ENCODE results near the gene SVOPL. TPM values are rescaled to one million over a fixed set of nuclear protein-coding genes. Genes with fewer than 3 reads are reported as not detected.
A peak's percentile ranks its signal among the peaks of the same experiment; 100 is the strongest.
"Not testable (repeated sequence)": the region's sequence is repeated elsewhere in the genome, so short reads cannot be mapped to it uniquely, and the experiment has no call there.

Gene SVOPL
- total RNA-seq, 1 donor, result not detected

DNA sequence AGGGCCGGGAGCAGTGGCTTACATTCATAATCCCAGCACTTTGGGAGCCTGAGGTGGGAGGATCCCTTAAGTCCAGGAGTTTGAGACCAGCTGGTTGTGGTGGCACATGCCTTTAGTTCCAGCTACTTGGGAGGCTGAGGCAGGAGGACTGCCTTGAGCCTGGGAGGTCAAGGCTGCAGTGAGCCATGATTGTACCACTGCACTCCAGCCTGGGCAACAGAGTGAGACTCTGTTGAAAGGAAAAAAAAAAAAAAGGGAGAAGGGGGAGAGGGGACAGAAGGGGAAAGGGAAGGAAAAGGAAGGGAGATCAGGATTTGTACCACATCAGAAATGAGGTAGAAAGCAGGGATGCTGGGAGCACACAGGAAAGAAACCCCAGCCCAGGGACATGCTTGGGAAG, 38.7 kb upstream of the SVOPL start:
- TF ChIP-seq, protein P1, sequence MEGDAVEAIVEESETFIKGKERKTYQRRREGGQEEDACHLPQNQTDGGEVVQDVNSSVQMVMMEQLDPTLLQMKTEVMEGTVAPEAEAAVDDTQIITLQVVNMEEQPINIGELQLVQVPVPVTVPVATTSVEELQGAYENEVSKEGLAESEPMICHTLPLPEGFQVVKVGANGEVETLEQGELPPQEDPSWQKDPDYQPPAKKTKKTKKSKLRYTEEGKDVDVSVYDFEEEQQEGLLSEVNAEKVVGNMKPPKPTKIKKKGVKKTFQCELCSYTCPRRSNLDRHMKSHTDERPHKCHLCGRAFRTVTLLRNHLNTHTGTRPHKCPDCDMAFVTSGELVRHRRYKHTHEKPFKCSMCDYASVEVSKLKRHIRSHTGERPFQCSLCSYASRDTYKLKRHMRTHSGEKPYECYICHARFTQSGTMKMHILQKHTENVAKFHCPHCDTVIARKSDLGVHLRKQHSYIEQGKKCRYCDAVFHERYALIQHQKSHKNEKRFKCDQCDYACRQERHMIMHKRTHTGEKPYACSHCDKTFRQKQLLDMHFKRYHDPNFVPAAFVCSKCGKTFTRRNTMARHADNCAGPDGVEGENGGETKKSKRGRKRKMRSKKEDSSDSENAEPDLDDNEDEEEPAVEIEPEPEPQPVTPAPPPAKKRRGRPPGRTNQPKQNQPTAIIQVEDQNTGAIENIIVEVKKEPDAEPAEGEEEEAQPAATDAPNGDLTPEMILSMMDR (IDR thresholded peaks at IDR 0.05; ENCODE audit: insufficient read depth, low read depth, low read length), result no peak
- H3K4me3 ChIP-seq (ENCODE audit: low read depth, low read length), result no peak overlapping the region
- DNase-seq (ENCODE audit: low read depth), result no peak

DNA sequence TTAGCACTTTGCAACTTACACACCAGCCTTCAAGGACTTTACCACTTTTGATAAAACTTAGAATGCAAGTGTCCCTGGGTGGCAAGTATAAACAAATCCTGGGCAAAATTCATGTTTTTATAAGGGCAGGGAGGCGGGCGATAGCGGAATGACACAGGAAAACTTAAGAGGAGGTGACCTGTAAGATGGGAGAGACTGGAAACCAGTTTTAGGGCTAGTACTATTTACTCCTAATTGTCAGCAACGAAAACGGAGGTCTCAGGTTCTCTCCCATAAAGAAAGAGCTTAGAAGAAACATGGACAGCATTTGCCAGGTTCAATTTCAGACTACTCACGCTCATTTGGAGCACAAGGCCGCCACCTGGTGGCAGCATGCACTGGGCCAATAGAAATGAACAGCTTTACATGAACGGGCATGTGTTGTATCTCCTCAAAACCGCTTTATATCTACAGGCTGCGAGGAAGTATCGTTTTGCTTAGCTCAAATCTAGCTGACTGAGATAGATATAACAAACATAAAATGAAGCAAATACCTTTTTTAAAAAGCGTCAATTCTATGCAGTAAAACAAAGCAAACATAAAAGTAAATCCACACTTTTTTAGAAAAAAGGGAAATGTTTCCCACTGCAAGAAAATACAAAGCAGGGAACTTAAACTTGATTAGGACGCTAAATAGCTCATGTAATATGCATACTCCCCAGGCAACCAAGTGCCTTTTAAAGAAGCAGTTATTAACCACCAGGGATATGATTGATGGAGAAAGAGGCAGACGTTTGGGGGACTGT, 37.6 kb upstream of the SVOPL start:
- H3K4me3 ChIP-seq (ENCODE audit: low read depth, low read length), result no peak overlapping the region
- TF ChIP-seq, protein P1 (IDR thresholded peaks at IDR 0.05; ENCODE audit: insufficient read depth, low read depth, low read length), result peak; percentile 97
- peak; percentile 88 for DNase-seq (ENCODE audit: low read depth)

DNA sequence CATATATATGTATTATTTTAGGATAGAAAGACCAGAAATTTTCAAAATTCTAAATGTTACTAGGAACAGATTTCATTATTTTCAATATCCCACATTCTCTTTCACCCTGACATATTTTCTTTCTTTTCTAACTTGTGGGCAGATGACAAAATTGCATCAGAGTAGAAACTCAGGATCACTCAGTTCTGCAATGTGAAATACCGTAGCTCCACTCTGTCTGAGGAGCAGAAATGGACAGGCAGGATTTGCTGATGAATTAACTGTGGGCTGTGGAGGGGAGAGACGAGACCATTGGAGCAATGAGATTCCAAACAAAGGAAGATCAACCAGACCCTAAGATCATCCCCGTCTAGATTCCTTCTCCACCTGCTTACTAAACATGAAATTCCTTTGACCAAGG, 37.0 kb upstream of the SVOPL start:
- H3K4me3 ChIP-seq (ENCODE audit: low read depth, low read length), result no peak overlapping the region
- TF ChIP-seq, protein P1 (IDR thresholded peaks at IDR 0.05; ENCODE audit: insufficient read depth, low read depth, low read length), result no peak
- DNase-seq (ENCODE audit: low read depth), result no peak

DNA sequence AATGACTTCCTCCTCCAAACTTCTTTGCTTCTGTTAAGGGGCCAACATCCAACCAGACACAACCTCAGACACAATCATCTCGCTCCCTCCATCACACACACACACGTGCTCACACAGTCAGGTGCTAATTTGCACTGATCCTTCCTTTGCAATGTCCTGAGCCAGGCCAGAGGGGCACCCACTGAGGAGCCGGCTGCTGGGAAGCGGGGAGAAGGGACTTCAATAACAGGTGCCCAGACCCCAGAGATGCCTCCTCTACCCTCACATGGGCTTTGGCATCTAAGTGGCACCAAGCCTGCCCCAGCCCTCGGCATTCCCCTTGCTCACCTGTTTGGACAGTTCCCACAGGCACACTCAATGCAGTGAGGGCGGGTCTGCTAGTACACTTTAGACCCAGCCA, 34.2 kb upstream of the SVOPL start:
- TF ChIP-seq, protein P1 (IDR thresholded peaks at IDR 0.05; ENCODE audit: insufficient read depth, low read depth, low read length), result no peak
- DNase-seq (ENCODE audit: low read depth), result no peak
- no peak overlapping the region for H3K4me3 ChIP-seq (ENCODE audit: low read depth, low read length)

DNA sequence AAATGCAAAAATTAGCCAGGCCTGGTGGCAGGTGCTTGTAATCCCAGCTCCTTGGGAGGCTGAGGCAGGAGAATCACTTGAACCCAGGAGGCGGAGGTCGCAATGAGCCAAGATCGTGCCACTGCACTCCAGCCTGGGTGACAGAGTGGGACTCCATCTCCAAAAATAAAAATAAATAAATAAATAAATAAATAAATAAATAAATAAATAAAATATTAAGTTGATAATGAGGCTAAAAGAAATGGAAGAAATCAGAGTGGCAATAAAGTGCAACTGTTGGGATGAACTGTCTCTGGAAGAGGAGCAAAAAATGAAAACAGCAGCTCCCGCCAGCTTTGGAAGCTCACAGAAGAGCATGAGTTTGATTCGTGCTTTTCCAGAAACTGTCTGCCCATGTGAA, 30.6 kb upstream of the SVOPL start:
- not testable (repeated sequence) for H3K4me3 ChIP-seq (ENCODE audit: low read depth, low read length); DNase-seq (ENCODE audit: low read depth)

DNA sequence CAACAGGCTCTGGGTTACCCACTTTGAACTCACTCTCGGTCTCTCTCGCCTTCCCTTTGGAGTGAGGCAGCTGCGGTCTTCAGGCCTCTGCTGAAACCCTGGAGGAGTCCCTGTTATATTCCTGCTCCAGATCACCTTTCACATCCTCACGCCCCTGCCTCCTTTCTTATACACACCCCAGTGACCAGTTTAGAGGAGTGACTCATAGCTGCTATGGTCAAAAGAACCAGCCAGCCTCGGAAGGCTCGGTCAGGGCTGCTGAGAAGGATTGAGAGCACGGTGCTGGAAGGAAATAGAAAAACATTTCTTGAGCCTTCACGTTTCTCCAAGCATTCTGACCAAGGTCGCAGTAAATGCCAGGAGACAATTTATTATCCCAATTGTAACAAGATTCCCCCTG, 28.3 kb upstream of the SVOPL start:
- DNase-seq (ENCODE audit: low read depth), result no peak
- TF ChIP-seq, protein P1 (IDR thresholded peaks at IDR 0.05; ENCODE audit: insufficient read depth, low read depth, low read length), result no peak
- no peak overlapping the region for H3K4me3 ChIP-seq (ENCODE audit: low read depth, low read length)

DNA sequence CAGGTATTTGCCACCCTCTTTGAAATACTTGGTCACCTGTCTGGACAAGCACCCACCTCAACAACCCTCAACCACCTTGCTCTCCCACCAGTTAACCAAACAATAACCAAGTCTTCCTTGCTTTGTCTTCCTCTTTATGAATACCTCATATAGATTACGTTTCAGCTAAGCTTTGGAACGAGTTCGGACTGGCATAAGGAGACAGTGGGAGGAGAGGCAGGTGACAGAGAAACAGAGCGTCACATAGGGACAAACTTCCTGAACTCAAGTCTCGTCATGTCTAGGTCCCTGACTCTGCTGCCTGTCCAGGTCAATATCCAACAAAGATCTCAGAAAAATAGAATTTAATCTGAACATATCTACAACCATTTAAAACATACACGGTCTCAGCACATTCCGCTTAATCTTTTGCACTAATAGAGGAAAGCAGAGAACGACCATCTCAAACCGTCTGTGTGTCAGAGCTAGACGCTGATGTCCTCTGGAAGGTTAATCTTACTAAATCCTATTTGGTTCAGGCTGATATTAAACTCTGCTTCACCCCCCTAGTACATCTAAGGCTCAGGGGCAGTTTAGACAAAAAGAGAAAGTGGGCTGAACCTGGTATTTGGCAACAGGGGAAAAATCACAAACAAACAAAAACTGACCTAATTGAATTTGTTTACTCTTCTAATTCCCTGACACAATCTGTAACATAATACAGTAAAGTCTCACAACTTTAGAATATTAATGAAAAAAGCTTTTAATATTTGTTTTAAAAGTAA, 26.4 kb upstream of the SVOPL start:
- no peak overlapping the region for H3K4me3 ChIP-seq (ENCODE audit: low read depth, low read length)
- TF ChIP-seq, protein P1 (IDR thresholded peaks at IDR 0.05; ENCODE audit: insufficient read depth, low read depth, low read length), result no peak
- no peak for DNase-seq (ENCODE audit: low read depth)

Data from fibroblast of villous mesenchyme (primary cell).